IPS-NIHi11 (cell line): Measurements from ENCODE around the gene CEP97.
"Not testable (repeated sequence)": the region's sequence is repeated elsewhere in the genome, so short reads cannot be mapped to it uniquely, and the experiment has no call there.

Source experiments
- DNase-seq: peaks from one replicate; pipeline ENCODE4 v3.0.0; 2012; ENCODE audit warnings: mixed read lengths, low spot score

Gene CEP97, protein sequence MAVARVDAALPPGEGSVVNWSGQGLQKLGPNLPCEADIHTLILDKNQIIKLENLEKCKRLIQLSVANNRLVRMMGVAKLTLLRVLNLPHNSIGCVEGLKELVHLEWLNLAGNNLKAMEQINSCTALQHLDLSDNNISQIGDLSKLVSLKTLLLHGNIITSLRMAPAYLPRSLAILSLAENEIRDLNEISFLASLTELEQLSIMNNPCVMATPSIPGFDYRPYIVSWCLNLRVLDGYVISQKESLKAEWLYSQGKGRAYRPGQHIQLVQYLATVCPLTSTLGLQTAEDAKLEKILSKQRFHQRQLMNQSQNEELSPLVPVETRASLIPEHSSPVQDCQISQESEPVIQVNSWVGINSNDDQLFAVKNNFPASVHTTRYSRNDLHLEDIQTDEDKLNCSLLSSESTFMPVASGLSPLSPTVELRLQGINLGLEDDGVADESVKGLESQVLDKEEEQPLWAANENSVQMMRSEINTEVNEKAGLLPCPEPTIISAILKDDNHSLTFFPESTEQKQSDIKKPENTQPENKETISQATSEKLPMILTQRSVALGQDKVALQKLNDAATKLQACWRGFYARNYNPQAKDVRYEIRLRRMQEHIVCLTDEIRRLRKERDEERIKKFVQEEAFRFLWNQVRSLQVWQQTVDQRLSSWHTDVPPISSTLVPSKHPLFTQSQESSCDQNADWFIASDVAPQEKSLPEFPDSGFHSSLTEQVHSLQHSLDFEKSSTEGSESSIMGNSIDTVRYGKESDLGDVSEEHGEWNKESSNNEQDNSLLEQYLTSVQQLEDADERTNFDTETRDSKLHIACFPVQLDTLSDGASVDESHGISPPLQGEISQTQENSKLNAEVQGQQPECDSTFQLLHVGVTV

GRCh38 chr3:101724329-101725193 is at the start of gene CEP97:
Gene CEP97 (plus strand): TSS chr3:101724614. CDS start chr3:101724677, 63 bp downstream.
- peak; percentile 86 for DNase-seq

DNA sequence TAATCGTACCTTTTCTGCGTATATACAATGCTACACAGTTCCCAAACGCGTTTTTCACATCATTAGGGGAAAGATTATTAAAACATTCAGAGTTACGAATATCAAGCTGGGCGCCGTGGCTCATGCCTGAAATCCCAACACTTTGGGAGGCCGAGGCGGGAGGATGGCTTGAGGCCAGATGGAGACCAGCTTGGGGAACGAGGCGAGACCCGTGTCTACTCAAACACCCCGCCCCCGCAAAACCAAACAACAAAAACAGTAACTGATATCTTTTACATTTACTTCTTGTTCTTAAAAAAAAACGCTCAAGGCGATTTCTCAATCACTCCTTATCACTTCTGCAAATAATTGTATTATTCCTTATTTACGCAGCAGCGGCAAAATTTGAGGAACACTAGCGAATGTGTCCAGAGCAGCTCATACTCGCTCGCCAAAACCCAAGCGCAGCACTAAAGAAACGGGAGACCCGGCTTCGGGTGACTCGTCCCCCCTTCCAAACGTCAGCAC is 48.7 kb upstream of the CEP97 start:
- no peak for DNase-seq

GRCh38 chr3:101676216-101676764 is 48.1 kb upstream of the CEP97 start:
- peak; percentile 93 for DNase-seq

DNA sequence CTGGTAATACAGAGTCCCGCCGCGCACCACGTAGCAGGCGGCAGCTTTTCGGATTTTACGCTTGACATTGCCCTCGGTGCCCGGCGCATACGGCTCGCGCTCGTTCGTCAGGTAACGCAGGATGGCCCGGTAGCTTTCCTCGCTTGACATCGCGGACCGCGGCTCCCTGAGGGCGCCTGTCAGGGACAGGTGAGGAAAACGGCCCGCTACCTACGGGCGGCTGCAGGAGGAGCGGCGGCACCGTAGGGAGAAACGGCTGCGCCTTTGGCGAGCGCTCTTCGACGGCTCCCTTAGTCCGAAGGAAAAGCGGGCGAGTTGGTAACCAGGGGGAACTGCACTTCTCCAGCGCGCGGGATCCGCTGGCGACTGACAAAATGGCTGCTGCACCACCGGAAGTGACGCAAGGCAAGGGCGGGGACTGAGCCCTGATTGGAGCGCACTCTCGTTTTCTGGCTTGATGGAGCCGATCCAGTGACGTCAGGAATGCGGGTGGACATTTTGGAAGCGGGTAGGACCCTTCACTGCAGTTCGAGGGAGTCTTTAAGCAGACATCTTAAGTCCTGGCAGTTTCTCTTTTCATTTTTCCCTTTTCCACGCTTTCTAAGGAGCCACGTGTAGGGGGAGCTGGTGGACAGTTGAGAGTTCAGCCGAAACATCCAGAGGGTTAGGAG is 47.5 kb upstream of the CEP97 start, which contains the start of gene ZBTB11:
Gene ZBTB11, minus strand, starts transcription at position 368 of the 671 bp plus-strand sequence. Its CDS starts 218 bp downstream, at position 150.
- DNase-seq = peak; percentile 93

DNA sequence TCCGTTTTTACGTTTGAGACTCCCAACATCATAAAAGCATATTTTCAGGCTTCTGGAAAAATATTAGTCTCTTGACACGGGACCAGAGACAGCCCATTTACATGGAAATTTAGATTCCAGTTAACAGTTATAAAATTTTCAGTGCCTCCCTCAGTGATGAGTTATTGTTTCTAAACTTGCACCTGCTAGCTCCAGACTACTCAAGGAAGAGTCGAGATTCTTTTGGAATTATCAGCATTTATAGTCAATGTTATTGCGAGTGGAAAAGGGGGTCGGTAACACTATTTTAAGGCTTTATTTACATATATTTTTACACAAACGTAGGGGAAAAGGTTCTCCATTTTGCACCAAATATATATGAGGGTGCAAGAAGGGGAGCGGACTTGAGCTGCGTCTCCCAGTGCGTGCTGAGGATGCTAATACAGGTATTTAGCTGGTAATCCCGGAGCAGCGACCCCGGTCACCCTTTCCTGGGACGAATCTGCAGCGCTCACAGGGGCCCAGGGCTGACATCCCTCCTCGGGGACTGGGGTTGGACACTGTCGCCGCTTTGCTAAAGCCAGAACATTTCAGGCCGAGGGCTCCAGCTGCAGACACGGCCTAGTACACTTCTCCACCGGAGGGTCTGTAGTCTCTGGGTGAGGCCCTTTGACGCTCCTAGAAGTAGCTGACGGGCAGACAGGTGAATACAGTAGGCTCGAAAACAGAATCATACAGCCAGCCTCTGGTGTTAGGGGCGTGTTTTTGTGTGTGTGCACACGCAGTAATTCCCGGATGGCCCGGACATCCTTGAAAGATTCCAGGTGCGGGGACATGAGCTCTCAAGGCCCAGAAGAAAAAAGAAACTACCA is 46.8 kb upstream of the CEP97 start:
- DNase-seq = no peak

DNA sequence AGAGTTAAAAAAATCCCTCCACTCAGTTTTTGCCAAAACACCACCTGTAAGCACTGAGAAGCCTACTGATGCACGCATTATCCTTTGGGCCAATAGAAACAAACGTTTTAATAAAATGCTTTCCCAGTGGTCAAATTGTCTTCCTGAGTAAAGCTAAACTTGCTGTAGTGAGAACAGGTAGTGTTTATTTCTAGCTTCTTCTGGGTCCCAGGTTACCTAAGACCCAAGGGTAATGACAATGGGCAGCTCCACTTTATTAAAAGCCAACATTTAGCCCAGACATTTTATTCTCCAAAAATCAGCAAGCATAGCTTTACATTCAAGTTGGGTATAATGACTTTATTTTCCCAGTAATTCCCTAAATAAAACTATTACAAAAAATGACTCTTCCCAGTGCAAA is 45.6 kb upstream of the CEP97 start:
- not testable (repeated sequence) for DNase-seq

DNA sequence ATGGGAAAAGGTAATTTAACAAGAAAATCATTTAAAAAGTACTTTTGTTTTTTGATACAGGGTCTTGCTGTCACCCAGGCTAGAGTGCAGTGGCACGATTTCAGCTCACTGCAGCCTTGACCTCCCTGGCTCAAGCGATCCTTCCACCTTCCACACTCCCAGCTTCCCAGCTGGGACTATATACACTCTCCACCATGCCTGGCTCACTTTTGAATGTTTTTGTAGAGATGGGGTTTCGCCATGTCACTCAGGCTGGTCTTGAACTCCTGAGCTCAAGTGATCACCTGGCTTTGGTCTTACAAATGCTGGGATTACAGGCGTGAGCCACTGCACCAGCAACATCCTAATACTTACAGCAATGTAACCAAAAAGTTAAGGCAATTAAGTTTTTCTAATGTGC is 43.9 kb upstream of the CEP97 start:
- DNase-seq = no peak

GRCh38 chr3:101685050-101685400 is 39.4 kb upstream of the CEP97 start:
- no peak for DNase-seq

DNA sequence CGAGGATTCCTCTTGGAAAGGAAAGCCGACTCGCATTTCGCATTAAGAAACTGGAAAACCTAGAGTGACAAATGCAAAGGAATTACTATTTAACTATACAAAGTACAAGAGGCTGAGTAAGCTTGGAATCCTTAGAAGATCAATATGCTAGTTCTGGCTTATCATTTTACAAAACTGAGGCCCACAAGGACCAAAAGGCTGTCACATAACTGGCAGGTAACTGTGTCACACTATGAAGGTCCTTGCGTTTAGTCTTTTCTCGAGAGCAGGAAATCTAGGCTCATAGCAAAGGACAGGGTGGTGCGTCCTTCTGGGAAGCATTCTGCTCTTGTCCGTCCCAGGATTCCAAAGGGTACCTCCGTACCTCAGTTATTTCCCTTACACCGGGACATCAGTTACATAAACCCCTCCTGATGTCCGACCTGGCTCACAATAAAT is 38.5 kb upstream of the CEP97 start:
- no peak for DNase-seq

GRCh38 chr3:101687142-101687931 is 37.1 kb upstream of the CEP97 start:
- DNase-seq = no peak

DNA sequence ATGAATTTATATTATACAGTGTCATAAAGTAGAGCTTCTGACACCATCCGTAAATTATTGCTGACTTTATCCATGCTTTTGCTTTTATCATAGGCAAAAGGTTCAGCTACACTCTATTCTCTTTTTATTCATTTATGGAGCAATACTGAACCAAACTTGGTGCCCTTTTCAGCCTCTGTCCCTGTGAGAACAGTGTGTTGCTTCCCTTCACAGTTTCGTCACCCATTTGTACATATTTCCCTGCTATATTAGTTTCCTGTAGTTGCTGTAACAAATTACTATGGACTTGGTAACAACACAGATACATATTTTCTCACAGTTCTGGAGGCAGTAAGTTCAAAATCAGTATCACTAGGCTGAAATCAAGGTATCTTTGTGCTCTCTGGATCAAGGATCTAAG is 35.1 kb upstream of the CEP97 start:
- no peak for DNase-seq

GRCh38 chr3:101690972-101691371 is 33.4 kb upstream of the CEP97 start:
- DNase-seq = no peak

- DNase-seq = not testable (repeated sequence)
These were observed 32.4 kb upstream of the CEP97 start for GRCh38 chr3:101691685-101692671.

- DNase-seq = not testable (repeated sequence)
These were observed 30.9 kb upstream of the CEP97 start for GRCh38 chr3:101693540-101693939.

DNA sequence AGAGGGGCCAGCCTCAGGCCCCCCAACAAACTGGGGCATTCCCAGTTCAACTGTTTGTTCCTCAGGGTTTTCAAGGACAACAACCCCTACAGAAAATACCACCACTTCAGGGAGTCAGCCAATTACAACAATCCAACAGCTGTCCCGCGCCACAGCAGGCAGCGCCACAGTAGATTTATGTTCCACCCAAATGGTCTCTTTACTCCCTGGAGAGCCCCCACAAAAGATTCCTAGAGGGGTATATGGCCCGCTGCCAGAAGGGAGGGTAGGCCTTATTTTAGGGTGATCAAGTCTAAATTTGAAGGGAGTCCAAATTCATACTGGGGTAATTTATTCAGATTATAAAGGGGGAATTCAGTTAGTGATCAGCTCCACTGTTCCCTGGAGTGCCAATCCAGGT is 29.6 kb upstream of the CEP97 start:
- DNase-seq = not testable (repeated sequence)

DNA sequence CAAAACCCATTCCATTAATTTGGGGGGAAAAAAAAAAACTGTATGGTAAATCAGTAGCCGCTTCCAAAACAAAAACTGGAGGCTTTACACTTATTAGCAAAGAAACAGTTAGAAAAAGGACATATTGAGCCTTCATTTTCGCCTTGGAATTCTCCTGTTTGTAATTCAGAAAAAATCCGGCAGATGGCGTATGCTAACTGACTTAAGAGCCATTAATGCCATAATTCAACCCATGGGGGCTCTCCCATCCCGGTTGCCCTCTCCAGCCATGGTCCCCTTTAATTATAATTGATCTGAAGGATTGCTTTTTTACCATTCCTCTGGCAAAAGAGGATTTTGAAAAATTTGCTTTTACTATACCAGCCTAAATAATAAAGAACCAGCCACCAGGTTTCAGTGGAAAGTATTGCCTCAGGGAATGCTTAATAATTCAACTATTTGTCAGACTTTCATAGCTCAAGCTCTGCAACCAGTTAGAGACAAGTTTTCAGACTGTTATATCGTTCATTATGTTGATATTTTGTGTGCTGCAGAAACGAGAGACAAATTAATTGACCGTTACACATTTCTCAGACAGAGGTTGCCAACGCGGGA is 28.5 kb upstream of the CEP97 start:
- peak; percentile 32 for DNase-seq
